Measurements from ENCODE around the gene PEX14.

PEX14 gene

GRCh38 chr1:10601342-10602070 is 126.8 kb downstream of the PEX14 start:
- FAIRE-seq = no peak
- TF ChIP-seq POLR2A (IDR thresholded peaks at IDR 0.05; ENCODE audit: low read depth, low read length) = no peak
- no peak for DNase-seq (ENCODE audit: insufficient read length, low spot score)

GRCh38 chr1:10602936-10603335 is 128.2 kb downstream of the PEX14 start:
- DNase-seq (ENCODE audit: insufficient read length, low spot score) = no peak
- no peak for TF ChIP-seq POLR2A (IDR thresholded peaks at IDR 0.05; ENCODE audit: low read depth, low read length)
- FAIRE-seq = no peak

GRCh38 chr1:10604966-10605365 is 130.2 kb downstream of the PEX14 start:
- FAIRE-seq = no peak
- no peak for TF ChIP-seq POLR2A (IDR thresholded peaks at IDR 0.05; ENCODE audit: low read depth, low read length)
- DNase-seq (ENCODE audit: insufficient read length, low spot score) = no peak

- no peak for FAIRE-seq
- TF ChIP-seq POLR2A (IDR thresholded peaks at IDR 0.05; ENCODE audit: low read depth, low read length) = no peak
- DNase-seq (ENCODE audit: insufficient read length, low spot score) = no peak
These were observed 131.3 kb downstream of the PEX14 start for GRCh38 chr1:10606064-10606463.

GRCh38 chr1:10607228-10607627 is 132.5 kb downstream of the PEX14 start:
- TF ChIP-seq POLR2A (IDR thresholded peaks at IDR 0.05; ENCODE audit: low read depth, low read length) = no peak
- no peak for FAIRE-seq

GRCh38 chr1:10608690-10609089 is 133.9 kb downstream of the PEX14 start:
- DNase-seq (ENCODE audit: insufficient read length, low spot score) (no peak), FAIRE-seq (no peak)
- TF ChIP-seq POLR2A (IDR thresholded peaks at IDR 0.05; ENCODE audit: low read depth, low read length) = no peak

More at GRCh38 chr1:10607228-10607627, 132.5 kb downstream of the PEX14 start:
- DNase-seq (ENCODE audit: insufficient read length, low spot score) = no peak

GRCh38 chr1:10610901-10611600 is 136.3 kb downstream of the PEX14 start:
- FAIRE-seq (no peak), DNase-seq (ENCODE audit: insufficient read length, low spot score) (no peak)
- no peak for TF ChIP-seq POLR2A (IDR thresholded peaks at IDR 0.05; ENCODE audit: low read depth, low read length)

- DNase-seq (ENCODE audit: insufficient read length, low spot score) (no peak), FAIRE-seq (no peak)
- no peak for TF ChIP-seq POLR2A (IDR thresholded peaks at IDR 0.05; ENCODE audit: low read depth, low read length)
These were observed 137.8 kb downstream of the PEX14 start for GRCh38 chr1:10612436-10613160.

- no peak for TF ChIP-seq POLR2A (IDR thresholded peaks at IDR 0.05; ENCODE audit: low read depth, low read length)
- DNase-seq (ENCODE audit: insufficient read length, low spot score) (no peak), FAIRE-seq (no peak)
These were observed 138.6 kb downstream of the PEX14 start for GRCh38 chr1:10613340-10613739.

- TF ChIP-seq POLR2A (IDR thresholded peaks at IDR 0.05; ENCODE audit: low read depth, low read length) = no peak
- FAIRE-seq (no peak), DNase-seq (ENCODE audit: insufficient read length, low spot score) (no peak)
These were observed 139.1 kb downstream of the PEX14 start for GRCh38 chr1:10613861-10614260.

GRCh38 chr1:10614377-10615225 is 139.9 kb downstream of the PEX14 start:
- no peak for FAIRE-seq
- no peak for DNase-seq (ENCODE audit: insufficient read length, low spot score)
- TF ChIP-seq POLR2A (IDR thresholded peaks at IDR 0.05; ENCODE audit: low read depth, low read length) = no peak

- no peak for DNase-seq (ENCODE audit: insufficient read length, low spot score)
- no peak for FAIRE-seq
- TF ChIP-seq POLR2A (IDR thresholded peaks at IDR 0.05; ENCODE audit: low read depth, low read length) = no peak
These were observed 140.6 kb downstream of the PEX14 start for GRCh38 chr1:10615332-10615731.

GRCh38 chr1:10615932-10616671 is 141.4 kb downstream of the PEX14 start:
- no peak for TF ChIP-seq POLR2A (IDR thresholded peaks at IDR 0.05; ENCODE audit: low read depth, low read length)
- FAIRE-seq = no peak
- DNase-seq (ENCODE audit: insufficient read length, low spot score) = no peak

Data from H54 (cell line).